HepG2 (cell line): ENCODE measurements around the gene FUZ. TPM values are rescaled to one million over a fixed set of nuclear protein-coding genes. Genes with fewer than 3 reads are reported as not detected.
A peak's percentile ranks its signal among the peaks of the same experiment; 100 is the strongest.

Experiments used
- ATM ChIP-seq: fragments of 450-650 bp; IDR thresholded peaks from 2 replicates; pipeline ENCODE4 v1.7.1; 2017; ENCODE audit warnings: mild to moderate bottlenecking, borderline replicate concordance
- DPF2 ChIP-seq: sonication (generic); formaldehyde crosslinking; IDR thresholded peaks from 2 replicates; pipeline ENCODE4 v1.4.0; 2020; ENCODE audit warnings: mild to moderate bottlenecking, low read depth, missing genetic modification reagents, borderline replicate concordance
- ELF1 ChIP-seq: sonication (generic); formaldehyde crosslinking; IDR thresholded peaks from 2 replicates; pipeline ENCODE4 v1.4.0; 2020; ENCODE audit warnings: missing genetic modification reagents
- ESRRA ChIP-seq: sonication (generic); formaldehyde crosslinking; IDR thresholded peaks from 2 replicates; pipeline ENCODE4 v1.5.1; 2020; ENCODE audit warnings: mild to moderate bottlenecking, low read depth, missing genetic modification reagents
- GATAD2A ChIP-seq: IDR thresholded peaks from 2 replicates; pipeline ENCODE4 v1.6.1; 2016
- HNF4A ChIP-seq: sonication (generic); formaldehyde crosslinking; IDR thresholded peaks from 2 replicates; pipeline ENCODE4 v1.4.0; 2020; ENCODE audit warnings: missing genetic modification reagents
- KDM1A ChIP-seq: IDR thresholded peaks from 2 replicates; pipeline ENCODE4 v1.6.1; 2016; ENCODE audit warnings: missing compliant biosample characterization
- NCOR1 ChIP-seq: fragments of 200-600 bp; sonication (generic); IDR thresholded peaks from 2 replicates; pipeline ENCODE4 v1.7.0; 2017; ENCODE audit warnings: antibody characterized with exemption, low read length, borderline replicate concordance
- RBM22 ChIP-seq: fragments of 200-400 bp; formaldehyde crosslinking; optimal IDR thresholded peaks from 2 replicates; pipeline ENCODE3; 2017; ENCODE audit warnings: mild to moderate bottlenecking, low read length, moderate library complexity
- ZNF496 ChIP-seq: sonication (generic); formaldehyde crosslinking; IDR thresholded peaks from 2 replicates; pipeline ENCODE4 v1.8.1; 2023; ENCODE audit warnings: mild to moderate bottlenecking, moderate library complexity, missing genetic modification reagents; ENCODE audit not compliant: insufficient replicate concordance
- polyA plus RNA-seq, 8 experiments: library from polyadenylated mRNA; depleted of rRNA in 3 of 8; stranded (reverse) in 7 of 8; unstranded in 1 of 8; fragments of >200 nt; fragmentation: Illumina TruSeq in 4 of 8; extraction: Trizol in 4 of 8; gene quantifications; 2 replicates each; pipeline versions ENCODE4 v1.2.1 to v1.2.3, GENCODE V29; 2011 to 2016; ENCODE audit warnings: low read depth in 4 of 8, missing spikeins in 1 of 8, mixed read lengths in 1 of 8; ENCODE audit not compliant: insufficient read depth in 1 of 8
- total RNA-seq, 5 experiments: library from RNA; depleted of rRNA; stranded (reverse); fragments of >200 nt; fragmentation: Illumina TruSeq; extraction: Trizol; gene quantifications; 2 replicates each; pipeline ENCODE4 v1.2.3, GENCODE V29; 2016; ENCODE audit warnings: low read depth in 1 of 5
- TF ChIP-seq, protein P1 (sequence below): IDR thresholded peaks from 2 replicates; pipeline ENCODE4 v1.6.1; 2012; ENCODE audit warnings: inconsistent platforms
- TF ChIP-seq, protein P2 (sequence below): sonication (generic); formaldehyde crosslinking; IDR thresholded peaks from 2 replicates; pipeline ENCODE4 v1.5.1; 2020; ENCODE audit warnings: mild to moderate bottlenecking, missing genetic modification reagents
- TF ChIP-seq, protein P3 (sequence below): sonication (generic); formaldehyde crosslinking; IDR thresholded peaks from 2 replicates; pipeline ENCODE4 v1.5.0; 2020; ENCODE audit warnings: mild to moderate bottlenecking, missing genetic modification reagents
- TF ChIP-seq, protein P4 (sequence below): sonication (generic); formaldehyde crosslinking; IDR thresholded peaks from 2 replicates; pipeline ENCODE4 v1.4.0; 2020; ENCODE audit warnings: mild to moderate bottlenecking, missing genetic modification reagents, borderline replicate concordance
- TF ChIP-seq, protein P5 (sequence below): sonication (generic); formaldehyde crosslinking; IDR thresholded peaks from 2 replicates; pipeline ENCODE4 v1.5.1; 2020; ENCODE audit warnings: mild to moderate bottlenecking, missing genetic modification reagents, moderate library complexity

The FUZ gene
- total and polyA plus RNA-seq, 2 of the 13 experiments (the other 11 are each of a cell fraction or from before 2014, with no cell fraction given): 0.08 TPM; not detected in 1

DNA sequence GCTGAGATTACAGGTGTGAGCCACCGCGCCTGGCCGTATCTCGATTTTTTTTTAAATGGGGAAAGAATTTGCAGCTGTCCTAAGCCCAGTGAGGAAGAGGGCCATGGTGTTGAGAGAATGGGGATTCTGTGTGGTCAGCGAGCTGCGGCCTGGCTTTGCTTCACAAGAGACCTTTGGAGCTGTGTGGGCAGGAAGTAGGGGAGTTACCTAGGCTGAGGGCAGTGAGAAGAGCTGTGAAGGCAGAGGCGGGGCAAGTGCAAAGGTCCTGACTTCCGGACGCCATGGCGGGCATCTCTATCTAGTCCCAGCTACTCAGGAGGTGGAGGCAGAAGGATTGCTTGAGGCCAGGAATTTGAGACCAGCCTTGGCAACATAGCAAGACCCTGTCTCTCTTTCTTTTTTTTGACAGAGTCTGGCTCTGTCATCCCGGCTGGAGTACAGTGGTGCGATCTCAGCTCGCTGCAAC lies 41.4 kb downstream of the FUZ start (continued):
- TF ChIP-seq NCOR1: peak; percentile 18; the same call in 1 of the 2 replicates
- TF ChIP-seq, protein P1, sequence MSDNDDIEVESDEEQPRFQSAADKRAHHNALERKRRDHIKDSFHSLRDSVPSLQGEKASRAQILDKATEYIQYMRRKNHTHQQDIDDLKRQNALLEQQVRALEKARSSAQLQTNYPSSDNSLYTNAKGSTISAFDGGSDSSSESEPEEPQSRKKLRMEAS: peak; percentile 70
- TF ChIP-seq, protein P2, sequence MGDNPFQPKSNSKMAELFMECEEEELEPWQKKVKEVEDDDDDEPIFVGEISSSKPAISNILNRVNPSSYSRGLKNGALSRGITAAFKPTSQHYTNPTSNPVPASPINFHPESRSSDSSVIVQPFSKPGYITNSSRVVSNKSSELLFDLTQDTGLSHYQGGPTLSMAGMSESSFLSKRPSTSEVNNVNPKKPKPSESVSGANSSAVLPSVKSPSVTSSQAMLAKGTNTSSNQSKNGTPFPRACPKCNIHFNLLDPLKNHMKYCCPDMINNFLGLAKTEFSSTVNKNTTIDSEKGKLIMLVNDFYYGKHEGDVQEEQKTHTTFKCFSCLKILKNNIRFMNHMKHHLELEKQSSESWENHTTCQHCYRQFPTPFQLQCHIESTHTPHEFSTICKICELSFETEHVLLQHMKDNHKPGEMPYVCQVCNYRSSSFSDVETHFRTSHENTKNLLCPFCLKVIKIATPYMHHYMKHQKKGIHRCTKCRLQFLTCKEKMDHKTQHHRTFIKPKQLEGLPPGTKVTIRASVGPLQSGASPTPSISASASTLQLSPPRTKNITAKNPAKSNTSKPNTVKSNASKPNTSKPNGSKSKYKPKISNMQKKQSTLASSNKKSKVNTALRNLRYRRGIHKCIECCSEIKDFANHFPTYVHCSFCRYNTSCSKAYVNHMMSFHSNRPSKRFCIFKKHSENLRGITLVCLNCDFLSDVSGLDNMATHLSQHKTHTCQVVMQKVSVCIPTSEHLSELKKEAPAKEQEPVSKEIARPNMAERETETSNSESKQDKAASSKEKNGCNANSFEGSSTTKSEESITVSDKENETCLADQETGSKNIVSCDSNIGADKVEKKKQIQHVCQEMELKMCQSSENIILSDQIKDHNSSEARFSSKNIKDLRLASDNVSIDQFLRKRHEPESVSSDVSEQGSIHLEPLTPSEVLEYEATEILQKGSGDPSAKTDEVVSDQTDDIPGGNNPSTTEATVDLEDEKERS (CRISPR knock-in tag): peak; percentile 40; the same call in 1 of the 2 replicates
- TF ChIP-seq, protein P3, sequence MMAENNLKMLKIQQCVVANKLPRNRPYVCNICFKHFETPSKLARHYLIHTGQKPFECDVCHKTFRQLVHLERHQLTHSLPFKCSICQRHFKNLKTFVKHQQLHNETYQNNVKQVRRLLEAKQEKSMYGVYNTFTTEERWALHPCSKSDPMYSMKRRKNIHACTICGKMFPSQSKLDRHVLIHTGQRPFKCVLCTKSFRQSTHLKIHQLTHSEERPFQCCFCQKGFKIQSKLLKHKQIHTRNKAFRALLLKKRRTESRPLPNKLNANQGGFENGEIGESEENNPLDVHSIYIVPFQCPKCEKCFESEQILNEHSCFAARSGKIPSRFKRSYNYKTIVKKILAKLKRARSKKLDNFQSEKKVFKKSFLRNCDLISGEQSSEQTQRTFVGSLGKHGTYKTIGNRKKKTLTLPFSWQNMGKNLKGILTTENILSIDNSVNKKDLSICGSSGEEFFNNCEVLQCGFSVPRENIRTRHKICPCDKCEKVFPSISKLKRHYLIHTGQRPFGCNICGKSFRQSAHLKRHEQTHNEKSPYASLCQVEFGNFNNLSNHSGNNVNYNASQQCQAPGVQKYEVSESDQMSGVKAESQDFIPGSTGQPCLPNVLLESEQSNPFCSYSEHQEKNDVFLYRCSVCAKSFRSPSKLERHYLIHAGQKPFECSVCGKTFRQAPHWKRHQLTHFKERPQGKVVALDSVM: peak; percentile 91
- TF ChIP-seq ATM: no peak
- no peak for TF ChIP-seq KDM1A (CRISPR knock-in tag)
- peak; percentile 88 for TF ChIP-seq HNF4A
- TF ChIP-seq, protein P4, sequence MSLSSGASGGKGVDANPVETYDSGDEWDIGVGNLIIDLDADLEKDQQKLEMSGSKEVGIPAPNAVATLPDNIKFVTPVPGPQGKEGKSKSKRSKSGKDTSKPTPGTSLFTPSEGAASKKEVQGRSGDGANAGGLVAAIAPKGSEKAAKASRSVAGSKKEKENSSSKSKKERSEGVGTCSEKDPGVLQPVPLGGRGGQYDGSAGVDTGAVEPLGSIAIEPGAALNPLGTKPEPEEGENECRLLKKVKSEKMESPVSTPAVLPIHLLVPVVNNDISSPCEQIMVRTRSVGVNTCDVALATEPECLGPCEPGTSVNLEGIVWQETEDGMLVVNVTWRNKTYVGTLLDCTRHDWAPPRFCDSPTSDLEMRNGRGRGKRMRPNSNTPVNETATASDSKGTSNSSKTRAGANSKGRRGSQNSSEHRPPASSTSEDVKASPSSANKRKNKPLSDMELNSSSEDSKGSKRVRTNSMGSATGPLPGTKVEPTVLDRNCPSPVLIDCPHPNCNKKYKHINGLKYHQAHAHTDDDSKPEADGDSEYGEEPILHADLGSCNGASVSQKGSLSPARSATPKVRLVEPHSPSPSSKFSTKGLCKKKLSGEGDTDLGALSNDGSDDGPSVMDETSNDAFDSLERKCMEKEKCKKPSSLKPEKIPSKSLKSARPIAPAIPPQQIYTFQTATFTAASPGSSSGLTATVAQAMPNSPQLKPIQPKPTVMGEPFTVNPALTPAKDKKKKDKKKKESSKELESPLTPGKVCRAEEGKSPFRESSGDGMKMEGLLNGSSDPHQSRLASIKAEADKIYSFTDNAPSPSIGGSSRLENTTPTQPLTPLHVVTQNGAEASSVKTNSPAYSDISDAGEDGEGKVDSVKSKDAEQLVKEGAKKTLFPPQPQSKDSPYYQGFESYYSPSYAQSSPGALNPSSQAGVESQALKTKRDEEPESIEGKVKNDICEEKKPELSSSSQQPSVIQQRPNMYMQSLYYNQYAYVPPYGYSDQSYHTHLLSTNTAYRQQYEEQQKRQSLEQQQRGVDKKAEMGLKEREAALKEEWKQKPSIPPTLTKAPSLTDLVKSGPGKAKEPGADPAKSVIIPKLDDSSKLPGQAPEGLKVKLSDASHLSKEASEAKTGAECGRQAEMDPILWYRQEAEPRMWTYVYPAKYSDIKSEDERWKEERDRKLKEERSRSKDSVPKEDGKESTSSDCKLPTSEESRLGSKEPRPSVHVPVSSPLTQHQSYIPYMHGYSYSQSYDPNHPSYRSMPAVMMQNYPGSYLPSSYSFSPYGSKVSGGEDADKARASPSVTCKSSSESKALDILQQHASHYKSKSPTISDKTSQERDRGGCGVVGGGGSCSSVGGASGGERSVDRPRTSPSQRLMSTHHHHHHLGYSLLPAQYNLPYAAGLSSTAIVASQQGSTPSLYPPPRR: peak; percentile 49; the same call in 1 of the 2 replicates
- peak; percentile 76 for TF ChIP-seq ELF1
- TF ChIP-seq ZNF496 (CRISPR knock-in tag): no peak
- no peak for TF ChIP-seq RBM22
- 0 out of 2 replicates have a peak, but pooled peaks have one; percentile 25 for TF ChIP-seq DPF2
- peak; percentile 47 for TF ChIP-seq GATAD2A
- peak; percentile 28; the same call in 1 of the 2 replicates for TF ChIP-seq ESRRA (CRISPR knock-in tag)
- TF ChIP-seq, protein P5, sequence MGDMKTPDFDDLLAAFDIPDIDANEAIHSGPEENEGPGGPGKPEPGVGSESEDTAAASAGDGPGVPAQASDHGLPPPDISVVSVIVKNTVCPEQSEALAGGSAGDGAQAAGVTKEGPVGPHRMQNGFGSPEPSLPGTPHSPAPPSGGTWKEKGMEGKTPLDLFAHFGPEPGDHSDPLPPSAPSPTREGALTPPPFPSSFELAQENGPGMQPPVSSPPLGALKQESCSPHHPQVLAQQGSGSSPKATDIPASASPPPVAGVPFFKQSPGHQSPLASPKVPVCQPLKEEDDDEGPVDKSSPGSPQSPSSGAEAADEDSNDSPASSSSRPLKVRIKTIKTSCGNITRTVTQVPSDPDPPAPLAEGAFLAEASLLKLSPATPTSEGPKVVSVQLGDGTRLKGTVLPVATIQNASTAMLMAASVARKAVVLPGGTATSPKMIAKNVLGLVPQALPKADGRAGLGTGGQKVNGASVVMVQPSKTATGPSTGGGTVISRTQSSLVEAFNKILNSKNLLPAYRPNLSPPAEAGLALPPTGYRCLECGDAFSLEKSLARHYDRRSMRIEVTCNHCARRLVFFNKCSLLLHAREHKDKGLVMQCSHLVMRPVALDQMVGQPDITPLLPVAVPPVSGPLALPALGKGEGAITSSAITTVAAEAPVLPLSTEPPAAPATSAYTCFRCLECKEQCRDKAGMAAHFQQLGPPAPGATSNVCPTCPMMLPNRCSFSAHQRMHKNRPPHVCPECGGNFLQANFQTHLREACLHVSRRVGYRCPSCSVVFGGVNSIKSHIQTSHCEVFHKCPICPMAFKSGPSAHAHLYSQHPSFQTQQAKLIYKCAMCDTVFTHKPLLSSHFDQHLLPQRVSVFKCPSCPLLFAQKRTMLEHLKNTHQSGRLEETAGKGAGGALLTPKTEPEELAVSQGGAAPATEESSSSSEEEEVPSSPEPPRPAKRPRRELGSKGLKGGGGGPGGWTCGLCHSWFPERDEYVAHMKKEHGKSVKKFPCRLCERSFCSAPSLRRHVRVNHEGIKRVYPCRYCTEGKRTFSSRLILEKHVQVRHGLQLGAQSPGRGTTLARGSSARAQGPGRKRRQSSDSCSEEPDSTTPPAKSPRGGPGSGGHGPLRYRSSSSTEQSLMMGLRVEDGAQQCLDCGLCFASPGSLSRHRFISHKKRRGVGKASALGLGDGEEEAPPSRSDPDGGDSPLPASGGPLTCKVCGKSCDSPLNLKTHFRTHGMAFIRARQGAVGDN (CRISPR knock-in tag): peak; percentile 95
